GM12875 (cell line): ENCODE measurements around the gene SGO1.
"Not testable (repeated sequence)": the region's sequence is repeated elsewhere in the genome, so short reads cannot be mapped to it uniquely, and the experiment has no call there.

Experiments
- H3K4me3 ChIP-seq: one replicate; pipeline ENCODE4 v1.5.1; 2011; ENCODE audit warnings: low read depth, low read length, control low read depth
- TF ChIP-seq, protein P1 (sequence below): IDR thresholded peaks from 2 replicates; pipeline ENCODE4 v1.5.1; 2011; ENCODE audit warnings: low read depth, mild to moderate bottlenecking, control low read depth, inconsistent platforms, low read length, moderate library complexity, borderline replicate concordance; ENCODE audit not compliant: insufficient read depth

SGO1 gene

DNA sequence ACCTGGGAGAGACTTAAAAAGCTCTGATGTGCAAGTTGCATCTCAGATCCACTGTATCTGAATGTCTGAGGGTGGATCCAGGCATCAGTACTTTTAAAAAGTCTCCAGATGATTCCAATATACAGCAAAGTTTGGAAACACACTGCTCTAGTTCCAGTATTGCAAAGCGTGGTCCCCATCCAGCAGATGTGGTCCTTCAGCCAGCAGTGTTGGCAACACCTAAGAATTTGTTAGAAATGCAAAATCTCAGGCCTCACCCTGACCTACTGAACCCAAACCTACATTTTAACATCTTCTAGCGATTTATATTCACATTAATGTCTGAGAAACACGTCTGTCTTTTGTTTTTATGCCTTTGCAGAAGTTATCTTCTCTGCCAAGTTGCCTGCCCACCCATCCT, 32.2 kb upstream of the SGO1 start:
- no peak overlapping the region for H3K4me3 ChIP-seq
- TF ChIP-seq, protein P1, sequence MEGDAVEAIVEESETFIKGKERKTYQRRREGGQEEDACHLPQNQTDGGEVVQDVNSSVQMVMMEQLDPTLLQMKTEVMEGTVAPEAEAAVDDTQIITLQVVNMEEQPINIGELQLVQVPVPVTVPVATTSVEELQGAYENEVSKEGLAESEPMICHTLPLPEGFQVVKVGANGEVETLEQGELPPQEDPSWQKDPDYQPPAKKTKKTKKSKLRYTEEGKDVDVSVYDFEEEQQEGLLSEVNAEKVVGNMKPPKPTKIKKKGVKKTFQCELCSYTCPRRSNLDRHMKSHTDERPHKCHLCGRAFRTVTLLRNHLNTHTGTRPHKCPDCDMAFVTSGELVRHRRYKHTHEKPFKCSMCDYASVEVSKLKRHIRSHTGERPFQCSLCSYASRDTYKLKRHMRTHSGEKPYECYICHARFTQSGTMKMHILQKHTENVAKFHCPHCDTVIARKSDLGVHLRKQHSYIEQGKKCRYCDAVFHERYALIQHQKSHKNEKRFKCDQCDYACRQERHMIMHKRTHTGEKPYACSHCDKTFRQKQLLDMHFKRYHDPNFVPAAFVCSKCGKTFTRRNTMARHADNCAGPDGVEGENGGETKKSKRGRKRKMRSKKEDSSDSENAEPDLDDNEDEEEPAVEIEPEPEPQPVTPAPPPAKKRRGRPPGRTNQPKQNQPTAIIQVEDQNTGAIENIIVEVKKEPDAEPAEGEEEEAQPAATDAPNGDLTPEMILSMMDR, result no peak

DNA sequence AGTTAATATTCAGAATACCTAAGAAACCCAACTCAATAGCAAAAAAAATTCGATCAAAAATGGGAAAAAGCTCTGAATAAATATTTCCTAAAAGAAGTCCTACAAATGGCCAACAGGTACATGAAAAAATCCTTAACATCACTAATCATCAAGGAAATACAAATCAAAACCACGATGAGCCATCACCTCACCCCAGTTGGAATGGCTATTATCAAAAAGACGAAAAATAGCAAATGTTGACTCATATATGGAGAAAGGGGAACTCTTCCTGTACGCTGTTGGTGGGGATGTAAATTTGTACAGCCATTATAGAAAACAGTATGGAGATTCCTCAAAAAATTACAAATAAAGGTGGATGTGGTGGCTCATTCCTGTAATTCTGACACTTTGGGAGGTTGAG, 29.6 kb upstream of the SGO1 start:
- no peak overlapping the region for H3K4me3 ChIP-seq
- TF ChIP-seq, protein P1, result no peak

DNA sequence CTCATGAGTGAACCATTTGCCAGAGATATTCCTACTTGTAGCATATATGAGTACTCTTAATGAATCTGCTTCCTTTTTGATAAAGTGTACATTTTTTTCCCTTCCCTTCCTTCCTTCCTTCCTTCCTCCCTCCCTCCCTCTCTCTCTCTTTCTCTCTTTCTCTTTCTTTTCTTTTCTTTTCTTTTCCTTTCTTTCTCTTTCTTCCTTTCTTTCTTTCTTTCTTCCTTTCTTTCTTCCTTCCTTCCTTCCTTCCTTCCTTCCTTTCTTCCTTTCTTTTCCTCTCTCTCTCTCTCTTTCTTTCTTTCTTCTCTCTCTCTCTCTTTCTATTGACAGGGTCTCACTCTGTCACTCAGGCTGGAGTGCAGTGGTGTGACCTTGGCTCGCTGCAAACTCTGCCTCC, 27.5 kb upstream of the SGO1 start:
- H3K4me3 ChIP-seq, result not testable (repeated sequence)

DNA sequence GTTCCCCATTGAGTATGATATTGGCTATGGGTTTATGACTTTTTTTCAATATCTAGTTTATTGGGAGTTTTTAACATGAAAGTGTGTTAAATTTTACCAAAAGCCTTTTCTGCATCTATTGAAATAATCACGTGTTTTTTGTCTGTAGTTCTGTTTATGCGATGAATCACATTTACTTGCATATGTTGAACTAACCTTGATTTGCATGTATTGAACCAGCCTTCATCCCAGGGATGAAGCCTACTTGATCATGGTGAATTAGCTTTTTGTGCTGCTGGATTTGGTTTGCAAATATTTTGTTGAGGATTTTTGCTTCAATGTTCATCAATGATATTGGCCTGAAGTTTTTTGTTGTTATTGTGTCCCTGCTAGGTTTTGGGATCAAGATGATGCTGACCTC, 21.9 kb upstream of the SGO1 start:
- not testable (repeated sequence) for H3K4me3 ChIP-seq

DNA sequence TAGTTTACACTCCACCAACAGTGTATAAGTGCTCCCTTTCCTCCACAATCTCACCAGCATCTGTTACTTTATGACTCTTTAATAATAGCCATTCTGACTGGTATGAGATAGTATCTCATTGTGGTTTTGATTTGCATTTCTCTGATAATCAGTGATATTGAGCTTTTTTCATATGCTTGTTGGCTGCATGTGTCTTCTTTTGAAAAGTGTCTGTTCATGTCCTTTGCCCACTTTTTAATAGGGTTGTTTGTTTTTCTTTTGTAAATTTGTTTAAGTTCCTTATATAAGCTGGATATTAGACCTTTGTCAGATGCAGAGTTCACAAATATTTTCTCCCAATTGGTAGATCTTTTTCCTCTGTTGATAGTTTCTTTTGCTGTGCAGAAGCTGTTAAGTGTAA, 19.9 kb upstream of the SGO1 start:
- not testable (repeated sequence) for H3K4me3 ChIP-seq

DNA sequence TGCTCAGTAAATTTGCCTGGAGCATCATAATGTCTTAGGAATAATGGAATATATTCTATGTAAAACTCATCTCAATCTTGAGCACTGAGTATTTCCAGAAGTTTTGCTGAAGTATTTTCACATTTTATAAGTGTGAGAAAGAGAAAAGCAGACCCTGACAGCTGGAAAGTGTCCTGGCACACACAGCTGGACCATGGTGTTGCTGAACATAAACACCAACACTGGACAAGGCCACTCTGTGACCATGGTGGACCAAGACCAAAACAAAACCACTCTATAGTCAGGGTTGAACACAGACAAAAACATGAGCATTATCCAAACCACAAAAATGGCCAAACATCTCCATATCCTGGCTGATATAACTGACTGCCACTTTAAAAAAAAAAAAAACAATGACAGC, 15.1 kb upstream of the SGO1 start:
- no peak overlapping the region for H3K4me3 ChIP-seq
- TF ChIP-seq, protein P1, result no peak

DNA sequence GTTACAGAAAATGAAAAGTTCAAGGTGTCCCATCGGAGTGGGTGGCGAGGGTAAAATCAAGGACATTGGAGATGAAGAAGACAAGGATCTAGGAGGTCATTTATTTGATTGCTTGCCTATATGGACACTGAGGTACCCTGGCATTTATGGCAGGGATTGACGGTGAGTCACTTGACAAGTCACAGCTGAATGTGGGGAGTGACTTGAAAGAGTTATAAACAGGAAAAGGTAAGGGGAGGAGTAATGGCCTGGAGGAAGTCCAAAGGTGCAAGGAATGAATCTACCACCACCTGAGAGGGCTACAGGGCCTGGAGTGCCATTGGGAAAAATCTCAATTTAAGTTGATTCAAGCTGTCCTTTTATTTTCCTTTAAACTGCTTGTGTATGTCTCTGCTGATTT, 11.8 kb upstream of the SGO1 start:
- H3K4me3 ChIP-seq, result no peak overlapping the region
- TF ChIP-seq, protein P1, result no peak

DNA sequence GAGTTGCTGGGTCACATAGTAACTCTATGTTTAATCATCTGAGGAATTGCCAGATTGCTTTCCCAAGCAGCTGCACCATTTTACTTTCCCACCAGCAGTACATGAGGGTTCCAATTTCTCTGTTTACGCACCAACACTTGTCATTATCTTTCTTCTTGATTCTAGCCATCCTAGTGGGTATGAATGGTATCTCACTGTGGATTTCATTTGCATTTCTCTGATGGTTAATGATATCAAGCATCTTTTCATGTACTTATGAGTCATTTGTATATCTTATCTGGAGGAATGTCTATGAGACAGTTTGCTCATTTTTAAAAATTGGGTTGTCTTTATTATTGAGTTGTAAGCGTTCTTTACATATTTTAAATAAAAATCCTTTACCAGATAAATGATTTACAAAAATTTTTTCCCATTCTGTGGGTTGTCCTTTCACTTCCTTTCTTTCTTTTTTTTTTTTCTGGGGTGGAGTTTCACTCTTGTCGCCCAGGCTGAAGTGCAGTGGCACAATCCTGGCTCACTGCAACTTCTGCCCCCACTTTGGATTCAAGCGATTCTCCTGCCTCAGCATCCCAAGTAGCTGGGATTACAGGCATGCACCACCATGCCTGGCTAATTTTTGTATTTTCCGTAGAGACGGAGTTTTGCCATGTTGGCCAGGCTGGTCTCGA, 8.9 kb upstream of the SGO1 start:
- H3K4me3 ChIP-seq, result no peak overlapping the region
- TF ChIP-seq, protein P1, result no peak

DNA sequence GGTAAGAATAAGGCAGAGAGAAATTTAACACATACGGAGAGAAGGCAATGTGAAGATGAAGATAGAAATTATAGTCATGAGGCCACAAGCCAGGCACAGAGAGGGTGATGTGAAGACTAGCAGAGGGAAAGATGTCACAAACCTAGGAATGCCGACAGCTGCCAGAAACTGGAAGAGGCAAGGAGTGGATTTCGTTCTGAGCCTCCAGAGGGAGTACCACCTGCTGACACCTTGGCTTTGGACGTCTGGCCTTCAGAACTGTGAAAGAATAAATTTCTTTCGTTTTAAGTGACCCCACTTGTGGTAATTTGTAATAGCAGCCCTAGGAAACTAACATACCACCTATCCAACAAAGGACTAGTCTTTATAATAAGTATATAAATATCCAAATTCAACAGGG, 5.0 kb upstream of the SGO1 start:
- TF ChIP-seq, protein P1, result no peak
- no peak overlapping the region for H3K4me3 ChIP-seq
